ENCODE data around the gene UBALD1.

Gene UBALD1

DNA sequence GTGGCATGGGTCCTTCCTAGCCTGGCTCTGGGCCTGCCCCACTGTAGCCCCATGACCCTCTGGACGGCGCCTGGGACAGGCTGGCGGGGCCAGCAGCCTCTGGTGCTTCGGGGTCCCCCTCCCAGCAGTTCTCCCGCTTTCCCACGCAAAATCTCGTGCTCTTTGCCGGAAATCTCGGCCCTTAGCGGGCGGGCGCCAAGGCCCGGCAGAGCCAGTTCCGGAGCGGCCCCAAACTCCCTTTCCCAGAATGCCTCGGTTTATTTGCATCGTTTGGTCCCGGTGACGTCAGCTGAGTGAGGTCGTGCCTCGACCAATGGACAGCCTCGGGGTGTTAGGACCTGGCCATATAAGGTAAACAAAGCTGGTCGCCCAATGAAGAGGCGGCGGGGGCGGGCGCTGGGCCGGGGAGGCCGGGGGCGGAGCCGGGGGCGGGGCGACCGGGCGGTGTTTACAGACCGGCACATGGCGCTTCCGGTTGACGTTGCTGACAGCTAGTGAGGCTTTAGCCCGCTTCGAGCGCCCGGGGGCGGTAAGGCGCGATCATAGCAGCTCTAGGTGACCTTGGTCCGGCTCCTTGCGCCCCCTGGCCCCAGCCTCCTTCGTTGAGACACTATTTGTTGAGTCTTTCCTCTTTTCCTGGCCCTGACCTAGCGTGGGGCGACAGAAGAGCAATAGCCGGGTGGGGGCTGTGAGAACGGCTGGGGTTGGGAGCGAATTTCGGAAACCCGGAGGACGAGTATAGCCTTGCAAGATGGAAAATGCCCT, 1.5 kb upstream of the UBALD1 start:
- peak; percentile 100 for DNase-seq (ENCODE audit: low read depth, low spot score)

- DNase-seq (ENCODE audit: low read depth, low spot score): no peak
These were observed 827 bp upstream of the UBALD1 start for GRCh38 chr16:4615384-4616046.

DNA sequence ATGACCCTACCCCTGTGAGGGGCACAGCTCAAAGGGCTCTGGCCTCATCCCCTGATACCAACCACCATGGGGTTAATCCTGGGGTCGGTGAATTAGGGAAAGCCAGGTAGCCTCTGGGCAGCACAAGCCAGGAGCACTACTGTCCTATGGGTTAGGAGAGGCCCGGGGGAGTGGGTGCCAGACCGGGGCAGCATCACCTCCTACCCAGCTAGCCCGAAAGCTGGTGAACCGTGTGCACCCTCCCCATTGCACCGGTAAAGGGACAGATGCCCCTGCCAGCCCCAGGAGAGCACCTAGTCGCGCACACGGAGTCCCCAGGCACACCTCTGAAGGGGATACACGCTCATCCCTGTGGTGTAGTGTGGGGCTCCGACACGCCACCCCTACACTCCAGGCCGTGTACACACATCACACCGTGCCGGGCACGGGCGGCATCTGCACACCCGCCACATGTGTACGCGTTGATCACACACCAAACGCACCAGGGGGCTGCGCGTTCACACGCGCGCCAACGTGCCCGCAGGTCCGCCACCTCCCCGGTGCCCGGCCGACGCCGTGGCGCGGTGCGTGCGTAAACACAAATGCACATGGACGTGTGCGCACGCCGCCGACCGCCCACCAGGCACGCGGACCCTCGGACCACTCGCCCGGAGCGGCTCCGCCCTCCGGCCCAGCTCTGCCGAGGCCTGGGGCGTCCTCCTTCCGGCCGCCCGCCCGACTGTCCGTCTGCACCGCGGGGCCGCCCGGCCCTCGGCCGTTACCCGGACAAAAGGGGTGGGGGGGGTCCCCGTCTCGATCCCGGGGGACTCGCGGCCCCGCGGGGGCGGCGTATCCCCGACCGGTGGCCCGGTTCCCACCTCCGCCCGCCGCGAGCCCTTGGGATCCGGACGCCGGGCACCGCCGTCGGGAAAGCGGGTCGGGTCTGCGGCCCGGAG, 785 bp downstream of the UBALD1 start:
- DNase-seq (ENCODE audit: low read depth, low spot score): peak; percentile 67

- no peak for DNase-seq (ENCODE audit: low read depth, low spot score)
These were observed 1.6 kb downstream of the UBALD1 start for GRCh38 chr16:4612977-4613635.

DNA sequence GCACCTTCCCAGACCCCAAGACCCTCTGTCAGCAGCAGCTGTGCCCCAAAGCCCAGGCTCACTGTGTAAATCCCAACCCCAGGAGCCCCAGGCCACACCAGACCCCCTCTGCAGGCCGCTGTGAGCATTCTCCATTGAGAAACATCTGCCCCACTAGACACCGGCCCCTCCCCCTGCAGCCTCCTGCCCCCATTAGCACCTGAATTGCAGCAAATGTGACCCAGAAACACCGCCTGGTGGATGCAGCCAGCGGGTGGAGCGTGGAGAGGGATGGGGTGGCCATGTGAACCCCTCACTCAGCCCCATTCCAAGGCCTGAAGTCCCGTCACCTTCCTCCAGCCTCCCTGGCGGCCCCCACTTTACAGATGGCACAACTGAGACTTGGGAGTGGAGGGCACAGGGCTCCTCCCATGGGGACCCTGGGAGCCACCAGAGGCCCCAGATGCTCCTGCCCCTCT, 2.2 kb downstream of the UBALD1 start:
- DNase-seq (ENCODE audit: low read depth, low spot score): no peak

- DNase-seq (ENCODE audit: low read depth, low spot score): no peak
These were observed 3.2 kb downstream of the UBALD1 start for GRCh38 chr16:4611337-4612021.

DNA sequence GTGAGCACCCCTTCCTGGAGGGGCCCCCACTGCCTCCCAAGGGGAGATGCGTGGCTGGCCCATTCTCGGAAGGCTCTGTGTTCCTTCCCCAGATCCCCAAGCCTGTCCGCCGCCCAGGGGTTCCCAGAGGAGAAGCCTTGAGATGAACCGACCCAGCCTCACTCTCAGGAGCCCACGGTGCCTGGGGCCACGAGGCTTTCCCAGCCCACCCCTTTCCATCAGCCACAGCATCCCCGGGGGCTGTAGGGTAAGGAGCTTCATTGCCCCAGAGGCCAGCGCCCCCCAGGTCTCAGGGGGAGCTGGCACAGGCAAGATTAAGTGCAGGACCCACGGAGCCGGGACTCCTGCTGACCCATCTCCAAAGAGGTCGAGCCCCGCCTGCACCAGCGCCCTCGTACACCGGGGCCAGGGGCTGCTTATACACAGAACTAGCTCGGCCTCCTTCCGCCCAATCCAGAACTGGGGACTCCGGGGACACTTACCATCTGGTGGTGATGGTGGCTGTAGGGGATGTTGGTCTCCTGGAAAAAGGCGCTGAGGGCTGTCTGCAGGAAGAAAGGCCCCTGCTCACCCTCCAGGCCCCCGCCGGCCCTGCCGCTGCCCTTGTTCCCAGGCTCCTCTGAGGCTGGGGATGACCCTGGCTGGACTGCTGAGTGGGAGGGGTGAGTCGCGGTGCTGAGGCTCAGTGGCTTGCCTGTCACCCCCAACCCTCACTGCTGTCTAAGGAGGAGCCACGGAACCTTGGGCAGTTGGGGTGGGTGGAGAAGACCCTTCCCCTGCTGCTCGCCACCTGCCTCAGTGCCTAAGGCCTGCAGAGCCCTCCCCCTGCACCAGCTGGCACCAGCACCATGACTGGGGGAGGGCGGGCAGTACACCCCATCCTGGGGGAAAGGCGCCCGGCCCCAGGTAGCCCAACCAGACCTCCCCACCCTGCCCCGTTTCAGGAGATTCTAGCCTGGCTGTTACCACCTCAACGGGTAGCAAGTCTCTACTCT, 4.4 kb downstream of the UBALD1 start:
- no peak for DNase-seq (ENCODE audit: low read depth, low spot score)

DNA sequence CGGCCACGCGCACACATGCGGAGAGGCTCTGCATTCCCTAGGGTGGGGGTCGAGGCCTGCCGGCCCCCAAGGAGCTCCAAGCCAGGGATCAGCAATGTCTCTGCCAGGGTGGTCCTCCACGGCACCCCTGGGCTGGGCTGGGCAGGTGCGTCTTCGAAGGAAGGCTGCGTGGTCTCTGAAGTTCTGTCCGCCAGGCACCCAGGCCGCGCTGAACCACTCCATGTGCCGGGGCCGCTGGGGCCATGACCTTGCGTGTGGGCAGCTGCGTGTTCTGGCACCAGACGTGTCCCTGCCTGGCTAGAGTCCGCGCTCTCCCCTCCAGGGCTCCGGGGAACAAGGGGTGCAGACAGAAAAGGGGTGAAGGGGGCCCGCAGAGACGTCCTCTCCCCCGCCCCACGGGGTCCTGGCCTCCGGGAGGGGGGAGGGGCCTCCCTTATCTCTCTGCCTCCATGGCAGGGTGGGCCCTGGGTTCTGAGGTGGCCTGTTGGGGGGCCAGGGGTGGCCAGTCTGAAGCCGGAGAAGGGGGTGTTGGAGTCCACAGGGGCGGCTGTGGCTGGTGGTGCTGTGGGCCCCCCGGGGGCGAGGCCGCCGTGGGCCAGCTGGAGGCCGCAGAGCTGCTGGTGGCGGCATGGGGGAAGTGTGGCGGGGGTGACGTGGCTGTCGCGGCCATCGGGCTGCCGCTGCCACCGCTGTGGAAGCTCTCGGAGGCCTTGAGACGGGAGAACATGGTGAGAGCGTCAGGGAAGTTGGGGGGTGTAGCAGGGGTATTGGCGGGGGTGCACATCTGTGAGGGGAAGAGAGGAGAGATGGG, 5.3 kb downstream of the UBALD1 start:
- no peak for DNase-seq (ENCODE audit: low read depth, low spot score)

DNA sequence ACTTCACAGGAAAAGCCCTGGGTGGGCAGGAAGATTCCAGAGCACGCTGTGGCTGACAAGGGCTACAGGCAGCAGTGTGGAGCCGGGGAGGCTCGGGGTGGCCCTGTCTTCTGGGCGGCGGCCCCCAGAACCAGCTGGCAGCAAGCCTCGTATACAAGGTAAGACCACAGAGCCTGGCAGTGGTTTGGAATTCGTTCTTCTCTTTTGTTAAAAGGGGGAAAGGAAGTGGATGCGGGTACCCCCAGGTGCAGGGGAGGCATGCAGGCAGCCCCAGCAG, 6.0 kb downstream of the UBALD1 start:
- no peak for DNase-seq (ENCODE audit: low read depth, low spot score)

DNA sequence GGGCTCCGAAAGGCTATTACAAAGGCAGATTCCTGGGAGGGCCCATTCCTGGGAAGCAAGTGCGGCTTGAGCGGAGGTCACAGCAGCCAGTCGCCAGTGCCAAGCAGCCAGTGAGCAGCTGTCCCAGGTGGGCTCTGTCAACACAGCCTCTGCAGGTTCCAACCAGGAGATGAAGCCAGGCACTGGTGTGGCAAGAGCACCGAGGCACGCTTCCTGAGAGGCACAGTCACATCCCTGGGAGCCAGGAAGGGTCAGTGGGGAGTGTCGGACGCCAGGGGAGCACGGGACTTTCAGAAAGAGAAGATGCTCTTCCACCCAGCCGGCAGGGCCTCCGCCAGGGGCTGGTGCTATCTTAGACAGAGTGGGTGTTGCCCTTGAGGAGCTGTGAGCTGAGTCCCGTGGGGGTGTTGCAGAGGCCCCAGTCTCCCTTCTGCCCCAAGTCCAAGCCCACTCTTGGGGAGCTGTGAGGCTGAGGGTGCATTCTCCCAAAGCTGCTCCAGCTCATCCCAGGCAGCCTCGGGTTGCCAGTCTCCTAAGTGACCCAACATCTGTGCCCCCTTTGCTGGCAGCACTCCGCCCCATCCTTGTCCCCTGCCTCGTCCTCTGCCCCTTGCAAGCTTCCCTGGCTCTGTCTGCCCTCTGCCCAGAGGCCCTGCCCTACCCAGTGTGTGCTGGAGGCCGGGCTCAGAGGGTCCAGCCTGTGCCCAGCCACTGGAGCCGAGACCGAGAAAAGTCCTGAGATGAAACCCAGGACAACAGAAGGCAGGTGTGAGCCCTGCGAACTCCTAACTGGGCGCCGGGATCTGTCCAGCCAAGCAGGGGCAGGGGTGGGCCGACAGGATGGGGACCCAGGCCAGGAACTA, 6.6 kb downstream of the UBALD1 start:
- no peak for DNase-seq (ENCODE audit: low read depth, low spot score)

DNA sequence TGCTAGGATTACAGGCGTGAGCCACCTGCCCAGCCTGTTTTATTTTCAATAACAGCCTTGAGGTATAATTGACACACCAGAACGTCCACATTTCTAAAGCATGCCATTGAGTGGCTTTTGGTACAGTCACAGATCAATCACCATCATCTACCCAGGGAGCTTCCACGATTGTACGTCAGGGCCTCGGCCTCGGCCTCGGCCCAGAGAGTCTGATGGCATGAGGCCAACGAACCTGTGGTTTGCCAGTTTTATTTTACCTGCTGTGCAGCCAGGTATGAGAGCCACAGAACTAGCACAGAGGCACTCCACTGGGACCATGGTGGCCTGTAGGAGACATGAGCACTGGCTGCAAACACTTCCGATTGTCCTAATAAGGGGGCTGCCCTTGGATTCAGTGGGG, 8.3 kb downstream of the UBALD1 start:
- no peak for DNase-seq (ENCODE audit: low read depth, low spot score)

GRCh38 chr16:4604401-4604800, 10.3 kb downstream of the UBALD1 start:
- no peak for DNase-seq (ENCODE audit: low read depth, low spot score)

- no peak for DNase-seq (ENCODE audit: low read depth, low spot score)
These were observed 11.0 kb downstream of the UBALD1 start for GRCh38 chr16:4603624-4604170.

DNA sequence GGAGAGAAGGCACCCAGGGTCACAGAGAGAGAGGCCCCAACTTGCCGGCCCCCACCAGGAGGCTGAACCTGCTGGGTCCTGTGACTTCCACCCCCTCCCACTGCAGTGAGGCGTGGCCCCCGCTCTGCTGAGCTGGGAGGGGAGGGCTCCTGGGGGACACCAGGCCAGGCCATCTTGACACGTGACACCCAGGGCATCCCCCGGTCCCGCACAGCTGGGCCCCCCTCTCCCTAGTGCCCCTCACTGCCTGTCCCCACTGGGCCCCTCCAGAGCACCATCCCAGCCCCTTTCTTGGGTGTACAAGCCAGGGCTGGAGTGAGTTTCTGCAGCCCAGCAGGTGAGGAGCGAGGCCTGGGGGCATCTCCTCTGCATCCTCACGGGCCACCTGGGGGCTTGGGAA, 12.4 kb downstream of the UBALD1 start:
- DNase-seq (ENCODE audit: low read depth, low spot score): no peak

DNA sequence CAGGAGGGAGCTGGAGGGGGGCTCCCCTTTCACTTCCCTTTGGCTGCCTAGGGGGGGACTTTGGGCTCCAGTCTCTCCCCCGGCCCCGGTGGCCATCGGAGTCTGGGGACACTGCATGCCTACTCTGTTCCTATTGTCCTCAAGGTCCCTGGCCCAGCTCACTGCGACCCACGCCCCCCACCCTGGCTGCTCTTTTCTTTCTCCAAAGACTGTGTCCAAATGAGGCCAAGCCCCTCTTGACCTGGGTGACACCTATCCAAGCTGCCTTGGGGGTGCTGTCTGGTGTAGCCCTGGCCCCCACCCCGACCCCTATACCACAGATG, 12.9 kb downstream of the UBALD1 start:
- no peak for DNase-seq (ENCODE audit: low read depth, low spot score)

- DNase-seq (ENCODE audit: low read depth, low spot score): peak; percentile 61
These were observed 13.4 kb downstream of the UBALD1 start for GRCh38 chr16:4601036-4601863.

- no peak for DNase-seq (ENCODE audit: low read depth, low spot score)
These were observed 15.1 kb downstream of the UBALD1 start for GRCh38 chr16:4599545-4599944.

Data from astrocyte of the hippocampus (primary cell).